NCI-H1105 treated with DMSO at 0.1 percent for 48 hours (cell line): Measurements from ENCODE around the gene RSL24D1.
"Not testable (repeated sequence)": the region's sequence is repeated elsewhere in the genome, so short reads cannot be mapped to it uniquely, and the experiment has no call there.

Source experiments
- DNase-seq: peaks from one replicate; lab custom pipeline; 2025; lab: John Stamatoyannopoulos, UW

RSL24D1 gene

DNA sequence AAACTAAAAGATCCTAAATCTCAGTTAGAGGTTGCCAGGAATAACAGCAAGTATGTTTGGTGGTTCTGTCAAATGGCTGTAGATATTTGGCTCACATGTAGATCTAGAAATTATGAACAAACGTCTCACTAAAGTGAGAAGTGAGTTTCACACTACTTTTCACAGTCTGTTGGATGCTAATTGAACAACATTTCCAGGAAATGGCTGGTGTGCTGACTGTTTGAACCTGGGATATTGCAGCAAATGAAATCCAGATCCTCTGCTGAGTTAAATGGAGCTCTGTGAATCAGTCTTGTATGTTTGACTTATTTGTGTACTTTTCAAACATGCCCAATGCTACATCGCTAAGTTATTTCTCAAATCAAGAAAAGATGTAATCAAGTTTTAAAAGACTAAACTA is 21.3 kb upstream of the RSL24D1 start:
- DNase-seq = no peak

DNA sequence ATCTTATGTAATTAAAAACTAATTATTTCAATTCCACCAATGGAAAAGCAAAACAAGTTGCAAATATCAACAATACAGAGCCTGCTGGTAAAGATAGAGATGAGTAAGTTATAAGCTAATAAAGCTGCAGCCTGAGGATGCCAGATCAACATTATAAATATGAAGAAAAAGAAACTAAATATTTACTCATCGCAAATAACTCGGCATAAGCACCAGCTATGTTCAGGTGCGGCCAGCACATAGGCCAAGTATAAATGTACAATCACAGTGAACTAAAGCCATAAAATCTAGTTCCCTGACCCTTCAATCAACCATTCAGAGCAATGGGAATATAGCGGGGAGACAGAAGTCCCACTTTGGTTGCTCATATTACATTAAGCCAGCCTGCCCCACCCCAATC is 7.7 kb upstream of the RSL24D1 start:
- no peak for DNase-seq

DNA sequence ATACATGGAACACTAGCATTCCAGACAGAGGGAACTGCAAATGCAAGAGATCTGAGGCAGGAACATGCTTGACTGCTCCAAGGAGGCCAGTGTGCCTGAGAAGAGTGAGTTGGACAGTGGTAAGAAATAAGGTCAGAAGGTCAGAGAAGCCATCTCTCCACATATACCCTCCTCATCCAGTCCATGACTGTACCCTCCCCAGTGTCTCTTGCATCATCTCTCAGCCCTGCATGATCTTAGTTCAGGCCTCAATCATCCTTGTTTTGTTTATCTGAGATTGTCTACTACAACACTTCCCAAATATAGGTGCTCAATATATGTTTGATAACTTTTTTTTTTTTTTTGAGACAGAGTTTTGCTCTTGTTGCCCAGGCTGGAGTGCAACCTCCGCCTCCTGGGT is 5.5 kb upstream of the RSL24D1 start:
- no peak for DNase-seq

DNA sequence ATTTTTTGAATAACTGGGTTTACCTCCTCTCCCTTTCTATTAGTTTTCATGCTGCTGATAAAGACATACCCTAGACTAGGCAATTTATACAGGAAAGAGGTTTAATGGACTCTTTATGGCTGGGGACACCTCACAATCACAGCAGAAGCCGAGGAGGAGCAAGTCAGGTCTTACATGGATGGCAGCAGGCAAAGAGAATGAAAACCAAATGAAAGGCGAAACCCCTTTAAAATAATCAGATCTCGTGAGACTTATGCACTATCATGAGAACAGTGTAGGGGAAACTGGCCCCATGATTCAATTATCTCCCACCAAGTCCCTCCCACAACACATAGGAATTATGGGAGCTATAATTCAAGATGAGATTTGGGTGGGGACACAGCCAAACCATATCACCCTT is 2.0 kb upstream of the RSL24D1 start:
- no peak for DNase-seq

DNA sequence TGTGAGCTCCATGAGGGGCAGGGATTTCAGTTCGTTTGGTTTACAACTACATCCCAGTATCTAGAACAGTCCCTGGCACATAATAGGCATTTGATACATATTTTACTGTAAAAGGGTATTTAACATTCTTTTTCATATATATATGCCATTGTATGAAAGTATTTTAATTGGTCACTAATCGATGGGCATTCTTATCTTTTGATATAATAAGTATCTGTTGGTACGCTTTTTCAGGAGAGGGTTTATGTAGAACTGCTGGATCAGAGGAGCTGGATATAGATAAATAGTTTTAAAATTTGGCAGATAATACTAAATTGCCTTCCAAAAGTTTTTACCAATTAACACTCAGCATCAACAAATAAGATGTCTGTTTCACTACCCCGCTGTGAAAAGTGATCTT is 978 bp upstream of the RSL24D1 start:
- DNase-seq = no peak

DNA sequence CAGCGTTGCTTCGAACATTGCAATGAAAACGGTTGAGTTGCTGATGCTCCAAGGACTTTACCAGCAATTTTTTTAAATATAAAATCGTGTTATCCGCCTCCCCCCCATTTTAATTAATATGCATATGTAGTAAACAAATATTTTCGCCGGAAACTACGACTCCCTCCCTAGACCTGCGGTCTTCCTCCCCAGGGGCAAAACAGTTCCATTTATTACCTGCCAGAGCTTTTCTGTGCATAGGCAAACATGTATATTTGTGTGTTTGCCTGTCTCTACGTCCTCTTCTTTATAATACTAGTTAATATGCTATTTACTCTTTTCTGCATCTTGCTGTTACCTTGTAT is 593 bp upstream of the RSL24D1 start:
- DNase-seq = no peak

DNA sequence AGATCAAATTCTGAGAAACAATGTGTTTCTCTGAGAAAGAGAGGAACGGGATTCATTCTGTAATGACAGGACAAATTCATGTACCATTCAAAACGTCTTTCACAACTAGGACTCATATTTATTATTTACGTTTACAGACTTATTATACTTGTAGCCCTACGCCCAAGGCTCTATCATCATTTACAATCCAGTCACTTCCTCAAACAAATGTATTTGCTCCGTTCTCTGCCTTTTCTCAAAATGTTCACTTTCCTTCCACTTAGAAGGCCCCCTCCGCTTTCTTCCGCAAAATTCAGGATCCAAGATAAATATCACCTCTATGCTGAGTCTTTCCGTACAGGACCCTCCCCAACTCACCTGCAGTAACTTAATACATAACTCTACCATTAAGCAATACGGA is 745 bp downstream of the RSL24D1 start:
- no peak for DNase-seq

DNA sequence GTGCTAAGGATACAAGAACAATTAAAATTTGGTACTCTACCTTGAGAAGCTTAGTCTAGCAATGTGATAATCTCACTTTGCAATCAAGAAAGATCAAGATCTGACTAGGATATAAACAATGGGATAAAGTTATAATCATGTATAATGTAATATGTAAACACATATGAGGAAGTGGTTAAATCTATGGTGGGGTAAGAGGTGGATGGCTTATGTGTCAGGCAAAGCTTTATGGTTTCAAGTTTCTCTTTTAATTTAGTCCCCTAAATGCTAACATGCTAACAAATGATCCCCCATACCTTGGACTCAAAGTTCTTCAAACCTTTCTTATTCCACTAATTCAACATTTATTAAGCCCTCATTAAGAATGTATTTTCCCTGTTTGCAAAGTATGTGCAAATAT is 2.5 kb downstream of the RSL24D1 start:
- no peak for DNase-seq

DNA sequence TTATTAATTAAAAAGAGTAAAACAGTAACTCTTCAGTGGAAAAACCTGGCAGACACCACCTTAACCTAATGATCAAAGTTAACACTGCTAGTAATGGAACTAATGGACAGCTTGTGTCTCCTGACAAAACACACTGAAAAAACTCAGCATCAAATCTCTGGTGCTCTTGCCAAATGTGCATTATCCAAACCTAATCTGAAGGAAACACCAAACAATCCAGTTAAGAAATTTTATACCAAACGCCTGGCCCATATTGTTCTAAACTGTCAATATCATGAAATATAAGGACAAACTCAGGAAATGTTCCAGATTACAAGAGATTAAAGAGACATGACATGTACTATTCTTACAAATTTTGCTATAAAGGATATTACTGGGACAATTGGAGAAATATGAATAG is 10.4 kb downstream of the RSL24D1 start:
- DNase-seq = no peak

DNA sequence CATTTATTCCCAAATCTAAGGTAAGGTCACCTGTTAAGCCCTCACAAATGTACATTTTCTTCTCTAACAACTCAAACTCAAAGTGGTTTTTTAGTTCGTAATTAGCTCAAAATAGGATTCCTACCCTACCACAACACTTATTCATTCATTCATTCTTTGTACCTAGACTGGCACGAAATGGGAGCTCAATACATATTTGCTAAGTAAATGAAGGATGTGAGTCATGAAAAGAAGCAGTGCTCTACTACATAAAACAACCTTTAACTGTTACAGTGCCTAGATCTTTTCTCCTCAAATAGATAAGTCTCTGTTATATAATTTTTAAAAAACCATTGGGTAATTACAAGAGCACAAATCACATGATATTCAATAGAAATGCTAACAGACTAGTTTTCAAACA is 13.1 kb downstream of the RSL24D1 start:
- DNase-seq = no peak

DNA sequence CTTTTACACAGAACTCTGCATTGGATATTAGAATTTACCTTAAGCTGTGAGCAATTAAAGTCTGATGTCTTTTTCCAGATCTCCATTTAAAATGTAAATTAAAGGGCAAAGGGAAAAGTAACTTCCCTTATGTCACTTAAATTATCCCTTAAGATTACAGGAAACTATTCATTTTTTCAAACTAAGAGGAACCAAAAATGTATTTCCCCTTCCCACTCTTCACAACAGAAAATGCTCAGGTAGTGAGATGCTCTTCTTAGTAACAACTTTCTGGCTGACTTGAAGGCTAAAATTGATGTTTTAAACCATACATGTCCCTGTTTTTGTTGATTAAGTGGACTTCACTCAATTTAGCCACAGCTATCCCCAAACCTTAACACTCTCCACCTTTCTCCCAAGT is 17.6 kb downstream of the RSL24D1 start:
- no peak for DNase-seq

DNA sequence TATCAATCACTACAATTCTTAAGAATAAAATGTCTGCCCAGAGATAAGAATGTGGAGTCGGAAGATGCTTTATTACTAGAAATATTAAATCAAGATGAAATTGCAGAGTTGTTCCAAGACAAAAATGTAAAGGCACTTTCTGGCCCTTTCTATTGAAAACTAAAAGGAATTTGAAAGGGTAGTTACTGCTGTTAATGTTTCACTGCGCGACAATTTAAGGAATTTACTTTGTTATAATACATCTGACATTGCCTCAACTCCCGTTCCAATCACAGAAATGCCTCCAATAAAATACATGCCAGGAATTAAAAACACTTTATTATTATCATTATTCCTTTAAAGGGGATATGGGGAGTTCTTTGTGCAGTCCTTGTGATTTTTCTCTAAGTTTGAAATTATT is 26.4 kb downstream of the RSL24D1 start:
- DNase-seq = no peak

DNA sequence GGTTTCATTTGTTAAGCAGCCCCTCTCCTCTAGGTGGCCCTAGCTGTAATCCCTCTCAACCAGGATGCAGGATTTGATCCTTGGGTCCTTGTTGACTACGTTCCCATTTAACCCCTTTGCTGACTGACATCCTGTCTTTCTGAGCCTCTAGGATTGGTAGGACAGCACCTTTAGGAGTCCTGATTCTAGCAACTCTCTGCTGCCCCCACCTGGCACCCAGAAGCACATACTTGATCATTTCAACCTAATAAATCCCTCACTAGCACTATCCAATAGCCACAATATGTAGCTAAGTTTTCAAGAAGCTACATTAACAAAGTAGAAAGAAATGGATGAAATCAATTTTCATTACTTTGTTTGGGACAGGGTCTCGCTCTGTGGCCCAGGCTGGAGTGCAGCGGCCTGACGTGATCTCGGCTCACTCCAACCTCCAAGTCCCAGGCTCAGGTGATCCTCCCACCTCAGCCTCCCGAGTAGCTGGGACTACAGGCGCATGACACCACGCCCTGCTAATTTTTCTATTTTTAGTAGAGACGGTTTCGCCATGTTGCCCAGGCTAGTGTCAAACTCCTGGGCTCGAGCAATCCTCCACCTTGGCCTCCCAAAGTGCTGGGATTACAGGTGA is 28.3 kb downstream of the RSL24D1 start:
- DNase-seq = peak; percentile 47

DNA sequence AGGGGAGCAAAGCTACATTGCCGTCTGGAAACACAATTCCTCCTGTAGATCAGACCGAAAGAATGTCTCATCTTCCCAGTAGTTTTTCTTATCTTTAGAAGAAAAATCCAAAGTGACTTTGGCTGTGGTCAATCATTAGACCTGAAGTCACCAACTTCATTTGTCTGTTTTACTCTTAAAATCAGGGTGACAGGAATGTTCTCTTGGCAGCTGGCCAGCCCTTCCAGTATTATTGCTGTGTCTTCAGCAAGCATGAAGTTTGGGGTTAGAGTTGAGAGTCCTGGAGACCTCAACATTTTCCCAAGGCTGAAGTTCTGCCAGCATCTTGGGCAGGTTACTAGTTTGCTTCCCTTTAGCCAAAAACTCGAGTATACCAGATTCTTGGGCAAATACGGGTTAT is 32.5 kb downstream of the RSL24D1 start:
- DNase-seq = no peak

DNA sequence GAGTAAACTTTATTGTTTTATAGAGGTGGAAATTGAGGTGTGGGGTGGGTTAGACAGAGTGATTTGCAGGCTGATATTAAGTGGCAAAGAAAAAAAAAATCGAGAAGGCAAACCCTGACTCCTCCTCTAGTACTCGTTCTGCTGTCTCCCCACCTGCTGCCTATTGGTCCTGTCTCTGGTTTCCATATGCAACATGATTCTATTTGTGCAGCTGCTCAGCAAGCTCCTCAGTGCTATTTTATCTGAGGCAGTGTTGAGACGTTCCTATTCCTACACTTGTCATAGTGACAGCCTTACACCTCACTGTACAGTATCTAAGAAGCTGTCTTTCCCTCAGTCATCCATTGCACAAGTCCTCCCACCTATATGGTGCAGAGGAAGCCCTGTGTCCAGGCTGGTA is 45.1 kb downstream of the RSL24D1 start:
- DNase-seq = no peak

DNA sequence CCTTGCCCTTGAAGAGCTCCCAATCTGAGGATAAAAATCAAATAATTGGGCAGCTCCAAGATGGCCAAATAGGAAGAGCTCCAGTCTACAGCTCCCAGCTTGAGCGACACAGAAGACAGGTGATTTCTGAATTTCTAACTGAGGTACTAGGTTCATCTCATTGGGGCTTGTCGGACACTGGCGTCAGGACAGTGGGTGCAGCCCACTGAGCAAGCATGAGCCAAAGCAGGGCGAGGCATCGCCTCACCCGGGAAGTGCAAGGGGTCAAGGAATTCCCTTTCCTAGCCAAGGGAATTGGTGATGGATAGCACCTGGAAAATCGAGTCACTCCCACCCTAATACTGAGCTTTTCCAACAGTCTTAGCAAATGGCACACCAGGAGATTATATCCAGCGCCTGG is 53.6 kb downstream of the RSL24D1 start:
- not testable (repeated sequence) for DNase-seq

DNA sequence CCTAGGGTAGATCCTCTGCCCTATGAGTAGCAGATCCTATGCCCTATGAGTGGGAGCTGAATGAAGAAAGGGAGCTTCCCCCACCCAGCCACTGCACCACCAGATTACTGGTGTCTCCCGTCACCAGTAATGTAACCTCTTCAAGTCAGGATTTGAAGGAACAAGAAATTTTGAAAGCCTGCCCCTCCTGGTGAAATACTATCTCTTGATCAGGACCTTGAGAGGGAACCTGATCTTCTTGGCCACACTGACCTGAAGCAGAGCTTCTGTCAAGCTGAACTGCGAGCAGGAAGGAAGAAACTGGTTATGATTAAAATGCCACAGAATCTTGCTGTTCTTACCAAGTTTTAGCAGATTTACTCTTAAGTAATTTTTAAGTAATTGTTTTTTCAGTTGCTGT is 62.8 kb downstream of the RSL24D1 start:
- no peak for DNase-seq

DNA sequence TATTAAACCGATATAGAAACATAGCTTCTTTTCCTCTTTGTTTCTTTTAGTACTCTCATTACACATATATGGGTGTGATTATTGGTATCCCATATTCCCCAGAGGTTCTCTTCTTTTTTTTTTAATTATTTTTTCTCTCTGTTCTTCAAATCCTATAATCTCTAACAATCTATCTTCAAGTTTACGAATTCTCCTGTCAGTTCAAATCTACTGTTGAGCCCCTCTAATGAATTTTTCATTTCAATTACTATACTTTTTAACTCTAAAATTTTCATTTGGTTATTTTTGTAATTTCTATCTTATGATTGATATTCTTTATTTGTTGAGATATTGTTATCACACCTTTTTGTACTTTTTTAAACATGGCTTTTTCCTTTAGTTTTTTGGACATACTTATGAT is 64.1 kb downstream of the RSL24D1 start:
- DNase-seq = no peak
